GM18498 (cell line): ENCODE measurements around the gene CPSF4L.

Experiments
- ATAC-seq: cut with Tn5 transposase; IDR thresholded peaks from one replicate; pipeline ENCODE4 v1.9.1; 2021; ENCODE audit warnings: mild to moderate bottlenecking, moderate library complexity; ENCODE audit not compliant: unreplicated experiment

Gene CPSF4L

GRCh38 chr17:73208139-73208827 is 53.4 kb downstream of the CPSF4L start:
- no peak for ATAC-seq

- no peak for ATAC-seq
Observed at GRCh38 chr17:73205459-73205961, 56.2 kb downstream of the CPSF4L start.

GRCh38 chr17:73203788-73204479 is 57.7 kb downstream of the CPSF4L start:
- no peak for ATAC-seq

GRCh38 chr17:73203135-73203787 is 58.4 kb downstream of the CPSF4L start:
- ATAC-seq = no peak

GRCh38 chr17:73201215-73202069 is 60.2 kb downstream of the CPSF4L start:
- no peak for ATAC-seq

- ATAC-seq = no peak
Observed at GRCh38 chr17:73200476-73200875, 61.2 kb downstream of the CPSF4L start.

- no peak for ATAC-seq
Observed at GRCh38 chr17:73199751-73200317, 61.8 kb downstream of the CPSF4L start.

GRCh38 chr17:73198930-73199260 is 62.8 kb downstream of the CPSF4L start:
- ATAC-seq = no peak
